Measurements from ENCODE around the gene PTPN2. TPM values are rescaled to one million over a fixed set of nuclear protein-coding genes. Genes with fewer than 3 reads are reported as not detected.

PTPN2 gene
- 46.9 and 57.9 TPM in 2 replicates for total RNA-seq (2014; rRNA removed; shearing (Covaris generic))

DNA sequence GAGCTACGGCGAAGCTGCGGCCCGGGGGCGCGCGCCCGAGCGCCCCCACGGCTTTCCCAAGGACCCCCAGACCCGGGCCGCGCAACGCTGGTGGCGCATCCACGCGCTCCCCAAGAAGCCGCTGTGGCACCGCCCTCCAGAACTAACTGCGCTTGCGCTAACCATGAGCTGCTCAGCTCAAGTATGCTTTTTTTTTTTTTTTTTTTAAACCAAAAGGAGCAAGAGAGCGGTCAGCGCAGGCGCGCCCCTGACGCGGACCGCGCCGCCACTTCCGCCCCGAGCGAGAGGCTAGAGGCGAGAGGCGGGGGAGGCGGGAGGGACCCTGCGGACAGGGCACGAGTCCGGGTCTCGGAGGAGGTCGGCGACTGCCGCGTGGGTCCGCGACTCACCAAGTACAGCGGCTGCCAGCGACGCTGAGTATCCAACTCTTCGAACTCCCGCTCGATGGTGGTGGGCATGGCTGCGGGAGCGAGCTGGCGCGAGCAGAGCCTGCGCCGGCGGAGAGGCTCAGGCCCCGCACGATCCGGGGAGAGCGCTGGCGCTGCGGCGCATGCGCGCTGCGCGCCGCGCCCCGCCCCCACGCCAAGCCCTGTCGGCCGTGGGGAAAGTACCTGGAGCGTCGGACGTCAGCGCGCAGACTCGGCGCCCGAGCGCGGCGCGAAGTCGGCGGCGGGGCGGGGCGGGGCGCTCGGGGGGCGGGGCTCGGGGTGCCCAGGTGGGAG, at the start of gene PTPN2:
Gene PTPN2 (minus strand): TSS at position 554 of the 722 bp plus-strand sequence. CDS start 96 bp downstream, at position 458.
- peak within 1 kb of the TSS; percentile 92 for H3K4me3 ChIP-seq (ENCODE audit: insufficient read depth, low read depth, low read length)
- no peaks in the 10 kb centered on the region for H3K27me3 ChIP-seq (ENCODE audit: control insufficient read depth, insufficient read depth, low read length)
- no peaks in the 10 kb centered on the region for H3K36me3 ChIP-seq (replicated peaks; ENCODE audit: control insufficient read depth, insufficient read depth, low read length)
- DNase-seq: peak; percentile 98

DNA sequence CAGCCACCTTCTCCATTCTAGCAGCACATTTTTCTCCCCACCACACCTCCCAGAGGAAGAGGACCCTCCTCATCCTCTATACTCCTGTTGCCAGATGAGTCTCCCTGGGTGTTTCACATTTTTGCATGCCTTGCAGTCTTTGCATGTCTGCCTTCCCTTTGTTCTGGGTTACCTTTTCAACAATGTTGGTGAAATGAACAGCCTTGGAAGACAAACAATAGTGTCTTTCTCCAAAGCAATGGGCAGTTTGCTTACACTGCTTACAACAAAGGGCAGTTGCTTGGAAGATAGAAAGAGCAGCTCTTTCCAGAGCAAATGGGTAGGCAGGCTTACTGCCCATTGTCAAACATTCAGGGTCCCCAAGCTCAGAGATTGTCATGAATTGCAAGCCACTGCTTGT, 49.3 kb upstream of the PTPN2 start:
- no peaks in the 10 kb centered on the region for H3K27me3 ChIP-seq (ENCODE audit: control insufficient read depth, insufficient read depth, low read length)
- no peak overlapping the region for H3K4me3 ChIP-seq (ENCODE audit: insufficient read depth, low read depth, low read length)
- H3K36me3 ChIP-seq (replicated peaks; ENCODE audit: control insufficient read depth, insufficient read depth, low read length): no peaks in the 10 kb centered on the region
- no peak for DNase-seq

DNA sequence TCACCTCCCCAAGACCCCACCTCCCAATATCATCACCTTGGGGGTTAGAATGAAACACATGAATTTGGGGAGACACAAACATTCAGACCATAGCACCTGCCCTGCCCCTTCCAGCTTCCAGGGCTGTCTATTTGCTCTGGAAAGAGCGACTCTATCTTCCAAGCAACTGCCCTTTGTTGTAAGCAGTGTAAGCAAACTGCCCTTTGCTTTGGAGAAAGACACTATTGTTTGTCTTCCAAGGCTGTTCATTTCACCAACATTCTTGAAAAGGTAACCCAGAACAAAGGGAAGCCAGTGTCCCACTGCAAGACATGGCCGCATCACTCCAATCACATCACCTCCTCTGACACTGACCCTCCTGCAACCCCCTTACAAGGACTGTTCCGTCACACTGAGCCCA, 46.9 kb upstream of the PTPN2 start:
- no peak for DNase-seq
- Histone ChIP-seq H3K36me3 (replicated peaks; ENCODE audit: control insufficient read depth, insufficient read depth, low read length) (no peaks in the 10 kb centered on the region), H3K4me3 (ENCODE audit: insufficient read depth, low read depth, low read length) (no peak overlapping the region), H3K27me3 (ENCODE audit: control insufficient read depth, insufficient read depth, low read length) (no peaks in the 10 kb centered on the region)

DNA sequence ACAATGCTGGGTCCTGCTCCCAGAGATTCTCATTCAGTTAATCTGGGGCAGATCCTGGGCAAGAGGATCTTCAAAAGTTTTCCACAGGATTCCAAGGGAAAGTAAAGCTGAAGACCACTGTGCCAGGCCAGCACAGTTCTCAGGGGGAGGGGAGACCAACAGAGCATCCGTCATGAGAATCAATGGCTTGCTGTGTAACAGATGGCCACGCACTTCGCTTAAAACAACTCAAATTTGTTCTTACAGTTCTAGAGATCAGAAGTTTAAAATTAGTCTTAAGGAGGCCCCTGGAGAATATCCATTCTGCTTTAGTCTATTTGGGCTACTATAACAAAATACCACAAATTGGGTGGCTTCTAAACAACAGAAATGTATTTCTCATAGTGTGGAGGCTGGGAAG, 46.3 kb upstream of the PTPN2 start:
- no peak overlapping the region for H3K4me3 ChIP-seq (ENCODE audit: insufficient read depth, low read depth, low read length)
- no peaks in the 10 kb centered on the region for H3K27me3 ChIP-seq (ENCODE audit: control insufficient read depth, insufficient read depth, low read length)
- H3K36me3 ChIP-seq (replicated peaks; ENCODE audit: control insufficient read depth, insufficient read depth, low read length): no peaks in the 10 kb centered on the region
- no peak for DNase-seq

DNA sequence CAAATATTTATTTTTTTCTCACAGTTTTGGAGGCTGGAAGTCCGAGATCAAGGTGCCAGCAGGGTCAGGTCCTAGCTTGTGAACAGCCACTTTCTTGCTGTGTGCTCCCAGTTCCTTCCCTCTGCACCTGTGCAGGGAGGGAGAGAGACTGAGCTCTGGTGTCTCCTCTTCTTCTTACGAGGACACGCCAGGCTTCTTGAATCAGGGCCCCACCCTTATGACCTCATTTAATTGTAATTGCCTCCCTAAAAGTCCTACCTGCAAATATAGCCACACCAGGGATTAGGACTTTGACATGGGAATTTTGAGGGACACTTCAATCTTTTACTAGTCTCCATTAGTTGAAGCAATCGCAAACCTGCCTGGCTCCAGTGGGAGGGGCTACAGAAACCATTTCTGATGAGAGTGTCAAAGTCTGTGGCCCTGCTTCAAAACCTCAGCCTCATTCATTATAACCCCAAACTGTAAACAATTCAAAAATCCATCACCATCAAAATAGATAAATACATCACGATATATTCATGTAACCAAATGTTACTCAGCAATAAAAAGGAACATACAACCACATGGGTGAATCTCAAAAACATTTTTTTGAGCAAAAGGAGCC, 45.5 kb upstream of the PTPN2 start:
- Histone ChIP-seq H3K4me3 (ENCODE audit: insufficient read depth, low read depth, low read length) (no peak overlapping the region), H3K27me3 (ENCODE audit: control insufficient read depth, insufficient read depth, low read length) (no peaks in the 10 kb centered on the region), H3K36me3 (replicated peaks; ENCODE audit: control insufficient read depth, insufficient read depth, low read length) (no peaks in the 10 kb centered on the region)
- DNase-seq: no peak

DNA sequence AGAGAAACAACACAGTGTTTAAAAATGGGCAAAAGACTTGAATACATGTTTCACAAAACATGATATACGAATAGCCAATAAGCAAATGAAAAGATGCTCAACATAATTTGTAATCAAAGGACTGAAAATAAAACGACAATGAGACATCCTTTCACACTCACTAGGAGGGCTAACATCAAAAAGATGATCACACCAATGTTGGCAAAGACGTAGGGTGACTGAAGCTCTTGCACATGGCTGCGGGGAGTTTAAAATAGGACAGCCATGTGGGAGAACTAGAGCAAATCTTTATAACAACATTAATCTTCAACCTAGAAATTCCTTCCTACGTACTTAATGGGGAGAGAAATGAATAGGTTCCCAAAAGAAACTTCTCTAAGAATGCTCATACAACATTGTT, 44.6 kb upstream of the PTPN2 start:
- no peak for DNase-seq
- no peaks in the 10 kb centered on the region for H3K36me3 ChIP-seq (replicated peaks; ENCODE audit: control insufficient read depth, insufficient read depth, low read length)
- H3K27me3 ChIP-seq (ENCODE audit: control insufficient read depth, insufficient read depth, low read length): no peaks in the 10 kb centered on the region
- H3K4me3 ChIP-seq (ENCODE audit: insufficient read depth, low read depth, low read length): no peak overlapping the region

DNA sequence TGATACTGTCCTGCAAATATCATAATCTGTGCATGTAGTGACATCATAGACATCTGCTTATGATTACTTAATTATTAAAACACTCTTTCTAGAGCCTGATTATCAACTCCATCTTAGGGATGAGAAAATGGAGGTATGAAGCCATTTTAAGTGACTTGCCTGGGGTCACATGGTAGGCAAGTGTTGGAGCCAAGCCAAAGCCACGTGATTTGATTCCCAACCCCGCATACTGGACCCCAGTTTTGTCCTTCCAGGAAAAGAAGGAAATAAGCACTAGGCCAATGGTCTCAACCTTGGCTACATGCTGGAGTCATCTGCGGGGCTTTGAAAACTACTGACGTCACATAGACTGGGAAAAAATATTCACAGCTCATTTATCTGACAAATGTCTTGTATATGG, 44.2 kb upstream of the PTPN2 start:
- no peak for DNase-seq
- H3K4me3 ChIP-seq (ENCODE audit: insufficient read depth, low read depth, low read length): no peak overlapping the region
- no peaks in the 10 kb centered on the region for H3K27me3 ChIP-seq (ENCODE audit: control insufficient read depth, insufficient read depth, low read length)
- no peaks in the 10 kb centered on the region for H3K36me3 ChIP-seq (replicated peaks; ENCODE audit: control insufficient read depth, insufficient read depth, low read length)

DNA sequence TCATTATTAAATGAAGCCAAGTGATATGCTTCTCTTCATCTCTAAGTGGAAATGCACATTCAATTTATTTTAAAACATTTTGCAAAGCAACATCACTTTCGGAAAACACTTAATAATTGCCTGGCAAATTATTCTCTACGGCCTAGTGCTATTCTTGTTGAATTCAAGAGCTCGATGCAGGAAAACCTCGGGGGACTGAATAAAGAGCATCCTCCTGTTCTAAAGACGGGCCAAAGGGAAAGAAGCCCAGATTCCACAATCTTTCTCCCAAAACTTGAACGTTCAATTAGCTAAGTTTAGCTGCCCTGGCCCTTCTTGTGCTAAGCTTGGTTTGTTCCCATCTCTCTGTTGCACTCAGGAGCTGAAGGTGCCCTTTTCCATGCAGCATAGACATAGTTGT, 40.6 kb upstream of the PTPN2 start:
- no peak for DNase-seq
- no peaks in the 10 kb centered on the region for H3K27me3 ChIP-seq (ENCODE audit: control insufficient read depth, insufficient read depth, low read length)
- H3K36me3 ChIP-seq (replicated peaks; ENCODE audit: control insufficient read depth, insufficient read depth, low read length): no peaks in the 10 kb centered on the region
- H3K4me3 ChIP-seq (ENCODE audit: insufficient read depth, low read depth, low read length): no peak overlapping the region

DNA sequence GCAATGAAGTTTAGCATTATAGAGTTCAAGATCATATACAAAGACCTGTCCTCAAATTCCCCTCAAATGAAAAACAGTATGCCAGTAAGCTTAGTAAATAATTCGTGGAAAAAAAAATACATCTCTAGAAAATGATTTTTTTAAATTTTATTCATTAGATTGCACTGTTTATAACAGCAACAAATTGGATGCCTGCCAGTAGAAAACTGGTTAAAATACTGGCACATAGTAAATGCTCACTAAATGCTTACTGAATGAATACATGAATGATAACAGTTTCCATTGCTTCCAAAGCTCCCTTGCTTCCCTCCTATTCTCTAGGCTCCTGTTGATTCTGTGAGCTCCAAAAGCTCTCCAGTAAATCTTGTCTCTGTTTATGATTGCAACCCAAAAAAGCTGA, 38.2 kb upstream of the PTPN2 start:
- DNase-seq: no peak
- Histone ChIP-seq H3K4me3 (ENCODE audit: insufficient read depth, low read depth, low read length) (no peak overlapping the region), H3K36me3 (replicated peaks; ENCODE audit: control insufficient read depth, insufficient read depth, low read length) (no peaks in the 10 kb centered on the region), H3K27me3 (ENCODE audit: control insufficient read depth, insufficient read depth, low read length) (no peaks in the 10 kb centered on the region)

DNA sequence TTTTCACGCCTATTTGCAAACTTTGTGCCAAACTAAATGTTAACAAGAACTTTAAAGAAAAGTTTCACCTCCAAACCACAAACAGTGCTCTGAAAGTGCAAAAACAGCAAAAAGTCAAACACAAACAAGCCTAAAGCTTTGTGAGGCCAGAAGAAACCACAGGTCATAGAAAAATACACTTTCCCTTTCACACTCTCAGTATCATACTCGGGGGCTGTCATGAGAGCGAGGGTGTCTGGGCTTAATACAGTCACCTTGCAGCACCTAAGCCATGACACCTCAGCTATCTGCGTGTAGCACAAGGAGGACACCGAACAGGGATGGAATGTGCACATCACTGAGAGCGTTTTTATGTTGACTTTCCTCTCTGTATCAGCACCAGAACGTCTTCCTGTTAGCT, 37.1 kb upstream of the PTPN2 start:
- H3K36me3 ChIP-seq (replicated peaks; ENCODE audit: control insufficient read depth, insufficient read depth, low read length): no peaks in the 10 kb centered on the region
- H3K4me3 ChIP-seq (ENCODE audit: insufficient read depth, low read depth, low read length): no peak overlapping the region
- DNase-seq: no peak
- no peaks in the 10 kb centered on the region for H3K27me3 ChIP-seq (ENCODE audit: control insufficient read depth, insufficient read depth, low read length)

DNA sequence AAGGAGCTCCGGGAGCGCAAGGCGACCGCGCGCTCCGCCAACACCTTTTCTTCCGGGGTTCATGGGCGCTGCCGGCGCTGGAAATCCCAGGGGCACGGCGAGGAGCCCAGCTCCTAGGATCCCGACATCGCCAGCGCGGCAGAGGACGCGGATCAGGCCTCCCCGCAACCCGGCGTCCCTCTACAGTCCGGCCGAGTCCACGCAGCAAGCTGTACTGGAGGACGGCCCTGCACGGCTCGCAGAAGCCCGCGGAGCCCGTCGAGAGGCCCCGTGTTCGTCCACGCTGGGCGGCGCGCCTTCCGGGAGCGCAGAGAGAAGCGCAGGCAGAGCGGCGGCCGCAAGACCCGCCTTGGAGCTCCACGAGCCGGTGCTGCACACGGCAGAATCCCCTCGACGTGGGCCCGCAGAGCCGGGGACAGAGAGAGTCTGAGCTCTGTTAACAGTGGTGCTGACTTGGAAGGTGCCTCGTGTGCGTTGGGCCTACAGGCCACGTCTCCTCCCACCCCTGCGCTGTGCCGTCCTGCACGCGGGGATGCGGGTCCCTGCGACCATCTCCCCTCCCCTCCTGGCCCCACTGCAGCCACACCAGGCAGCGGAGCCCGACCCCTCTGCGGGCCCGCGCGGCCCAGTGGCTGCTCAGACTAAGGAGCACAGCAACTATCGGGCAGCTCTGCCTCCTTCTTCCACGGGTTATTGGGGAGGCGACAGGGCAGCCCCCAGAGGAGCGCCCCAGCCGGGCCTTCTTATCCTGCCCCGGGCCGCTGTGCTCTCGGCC, 28.1 kb upstream of the PTPN2 start:
- H3K4me3 ChIP-seq (ENCODE audit: insufficient read depth, low read depth, low read length): no peak overlapping the region; the same call in 1 of the 2 replicates
- H3K27me3 ChIP-seq (ENCODE audit: control insufficient read depth, insufficient read depth, low read length): no peaks in the 10 kb centered on the region
- no peaks in the 10 kb centered on the region for H3K36me3 ChIP-seq (replicated peaks; ENCODE audit: control insufficient read depth, insufficient read depth, low read length)
- peak; percentile 61 for DNase-seq

DNA sequence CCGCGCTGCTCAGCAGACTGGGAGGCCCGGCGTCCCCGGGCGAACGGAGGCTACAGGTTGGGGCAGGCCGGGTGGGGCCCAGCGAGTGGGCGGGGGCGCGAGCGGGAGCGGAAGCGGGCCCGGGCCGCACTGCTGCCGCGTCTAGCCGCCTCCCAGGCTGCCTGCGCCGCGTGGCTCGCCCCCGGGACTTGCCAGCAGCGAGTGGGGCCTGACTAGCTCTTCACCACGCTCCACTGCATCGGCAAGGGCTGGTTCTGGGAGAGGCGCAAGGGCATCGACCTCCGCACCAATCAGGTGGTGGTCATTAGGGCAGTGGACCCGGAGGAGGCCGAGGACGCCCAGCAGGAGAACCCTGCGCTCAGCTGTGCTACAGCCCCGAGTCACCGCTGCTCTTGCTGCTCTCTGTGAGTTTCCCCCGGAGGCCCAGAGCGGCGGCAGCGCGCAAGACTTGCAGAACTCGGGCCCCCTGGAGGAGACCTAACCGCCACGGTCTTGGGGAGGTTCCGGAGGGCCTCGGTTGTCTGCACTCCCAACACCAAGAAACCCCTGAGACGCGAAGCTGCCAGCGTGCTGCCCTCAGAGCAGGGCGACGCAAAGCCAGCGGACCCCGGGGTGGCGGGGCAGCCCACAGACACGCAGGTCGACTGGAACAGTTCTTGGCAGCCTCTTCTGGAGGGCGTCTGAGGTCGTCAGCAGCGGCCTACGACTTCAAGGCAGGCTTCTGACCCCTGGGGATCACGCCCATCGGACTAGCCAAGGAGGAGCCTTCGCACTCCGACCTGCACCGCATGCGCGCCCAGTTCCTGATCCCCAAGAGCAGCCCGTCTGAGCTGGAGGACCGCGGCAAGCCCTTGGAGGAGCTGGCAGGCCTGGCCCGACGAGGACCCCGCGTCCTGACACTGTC, 27.2 kb upstream of the PTPN2 start:
- no peak overlapping the region for H3K4me3 ChIP-seq (ENCODE audit: insufficient read depth, low read depth, low read length)
- no peaks in the 10 kb centered on the region for H3K36me3 ChIP-seq (replicated peaks; ENCODE audit: control insufficient read depth, insufficient read depth, low read length)
- H3K27me3 ChIP-seq (ENCODE audit: control insufficient read depth, insufficient read depth, low read length): no peaks in the 10 kb centered on the region
- DNase-seq: peak; percentile 62

DNA sequence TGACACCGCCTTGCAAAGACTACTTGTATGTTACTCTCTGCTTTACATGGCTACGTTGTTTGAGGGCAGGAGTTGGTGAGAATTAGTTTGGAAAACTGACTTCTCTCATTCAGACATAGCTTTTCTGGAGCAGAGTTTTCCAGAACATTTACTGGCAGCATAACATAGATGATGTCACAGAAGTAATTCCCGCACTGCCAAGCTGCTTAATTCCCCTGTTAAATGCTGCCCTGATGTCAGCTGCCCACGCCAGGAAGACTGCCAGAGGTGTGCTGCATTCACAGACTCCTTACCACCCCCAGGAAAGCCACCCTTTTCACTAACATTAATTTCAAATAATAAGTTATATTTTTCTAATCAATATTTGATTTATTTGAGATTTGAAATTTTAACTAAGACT, 24.7 kb upstream of the PTPN2 start:
- Histone ChIP-seq H3K4me3 (ENCODE audit: insufficient read depth, low read depth, low read length) (no peak overlapping the region), H3K27me3 (ENCODE audit: control insufficient read depth, insufficient read depth, low read length) (no peaks in the 10 kb centered on the region), H3K36me3 (replicated peaks; ENCODE audit: control insufficient read depth, insufficient read depth, low read length) (no peaks in the 10 kb centered on the region)
- DNase-seq: no peak

DNA sequence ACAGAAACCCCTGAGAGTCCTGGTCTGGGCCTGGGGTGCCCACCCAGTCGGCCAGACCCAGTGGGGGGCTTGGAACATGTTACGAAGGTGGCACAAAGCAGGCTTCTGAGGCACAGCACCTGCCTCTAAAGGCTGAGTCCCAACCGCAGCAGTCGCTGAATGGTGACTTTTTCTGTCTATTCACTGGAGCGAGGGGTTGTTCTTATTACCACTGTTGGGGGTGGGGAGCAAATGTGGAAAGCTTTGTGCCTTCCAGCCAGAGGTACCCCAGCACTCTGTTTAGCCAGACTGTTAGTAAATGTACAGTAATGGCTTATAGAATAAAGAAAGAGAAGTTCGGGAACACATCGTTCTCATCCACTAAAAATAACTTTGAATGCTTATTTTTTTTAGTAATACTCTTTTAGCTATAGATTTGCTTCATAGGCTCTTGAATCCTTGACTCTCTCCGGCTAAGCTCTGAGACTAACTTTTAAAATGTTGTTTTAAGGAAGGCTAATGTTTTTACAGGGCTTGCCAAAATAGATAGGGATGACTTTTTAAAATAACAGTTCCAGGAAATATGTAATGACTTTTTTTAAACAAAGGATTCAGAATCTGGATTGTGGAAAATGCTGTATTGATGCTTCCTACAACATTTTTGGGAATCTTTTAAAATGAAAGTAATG, 23.4 kb upstream of the PTPN2 start:
- no peaks in the 10 kb centered on the region for H3K27me3 ChIP-seq (ENCODE audit: control insufficient read depth, insufficient read depth, low read length)
- no peak overlapping the region for H3K4me3 ChIP-seq (ENCODE audit: insufficient read depth, low read depth, low read length)
- DNase-seq: peak; percentile 27
- H3K36me3 ChIP-seq (replicated peaks; ENCODE audit: control insufficient read depth, insufficient read depth, low read length): no peaks in the 10 kb centered on the region

All from H7 (cell line).